A673 (cell line): ENCODE measurements around the gene CIART. TPM values are rescaled to one million over a fixed set of nuclear protein-coding genes. Genes with fewer than 3 reads are reported as not detected.
"Not testable (repeated sequence)": the region's sequence is repeated elsewhere in the genome, so short reads cannot be mapped to it uniquely, and the experiment has no call there.

ENCODE experiments used
- BruUV-seq: library from RNA; stranded (reverse); fragments of 400-500 nt; replicated peaks from 2 replicates; lab custom pipeline; 2021; lab: Mats Ljungman, UMichigan
- CTCF ChIA-PET: fragments of 300-600 bp; sonication (Branson Sonifier 250); formaldehyde crosslinking; loops from one replicate; lab custom pipeline; 2022; ENCODE audit warnings: antibody characterized with exemption; lab: Charles Lee
- POLR2A ChIA-PET: fragments of 300-600 bp; sonication (Branson Sonifier 250); formaldehyde crosslinking; loops from one replicate; lab custom pipeline; 2022; ENCODE audit warnings: antibody characterized with exemption; ENCODE audit not compliant: low non-redundant PET; lab: Charles Lee
- DNase-seq: peaks from one replicate; pipeline ENCODE4 v3.0.0-alpha.2; 2015; ENCODE audit warnings: low spot score
- H3K27ac ChIP-seq: fragments of 200-600 bp; sonication (generic); 2 replicates; pipeline ENCODE4 v1.5.1; 2016; ENCODE audit warnings: mixed run types, low read depth, mild to moderate bottlenecking, mixed read lengths, antibody characterized with exemption, low read length; ENCODE audit not compliant: poor library complexity, severe bottlenecking
- H3K27me3 ChIP-seq: fragments of 200-600 bp; sonication (generic); replicated peaks from 2 replicates; pipeline ENCODE4 v1.6.1; 2017; ENCODE audit warnings: mixed run types, low read depth, mild to moderate bottlenecking, mixed read lengths, antibody characterized with exemption, low read length; ENCODE audit not compliant: insufficient read depth, poor library complexity
- H3K36me3 ChIP-seq: fragments of 200-600 bp; sonication (generic); 2 replicates; pipeline ENCODE4 v1.6.1; 2016; ENCODE audit warnings: mixed run types, mild to moderate bottlenecking, mixed read lengths, antibody characterized with exemption, low read length; ENCODE audit not compliant: insufficient read depth, poor library complexity, severe bottlenecking
- H3K4me1 ChIP-seq: fragments of 200-600 bp; sonication (generic); 2 replicates; pipeline ENCODE4 v1.6.1; 2017; ENCODE audit warnings: mixed run types, mild to moderate bottlenecking, mixed read lengths, antibody characterized with exemption, low read length; ENCODE audit not compliant: insufficient read depth, poor library complexity, severe bottlenecking
- H3K4me3 ChIP-seq: fragments of 200-600 bp; sonication (generic); 2 replicates; pipeline ENCODE4 v1.5.1; 2016; ENCODE audit warnings: low read depth, mixed run types, mild to moderate bottlenecking, mixed read lengths, low read length; ENCODE audit not compliant: poor library complexity, severe bottlenecking
- H3K9me3 ChIP-seq: fragments of 200-600 bp; sonication (generic); 2 replicates; pipeline ENCODE4 v1.6.1; 2016; ENCODE audit warnings: mixed run types, low read depth, mild to moderate bottlenecking, mixed read lengths, antibody characterized with exemption, low read length; ENCODE audit not compliant: poor library complexity, severe bottlenecking
- CTCF ChIP-seq: fragments of 300-800, 200-600 bp; sonication (generic); conservative IDR thresholded peaks from 2 replicates; pipeline ENCODE4 v1.5.1; 2017; ENCODE audit warnings: low read depth, mild to moderate bottlenecking, antibody characterized with exemption, low read length, moderate library complexity, mixed read lengths
- EZH2 ChIP-seq: fragments of 200-600 bp; sonication (generic); IDR thresholded peaks from 2 replicates; pipeline ENCODE4 v1.6.1; 2017; ENCODE audit warnings: borderline replicate concordance, low read depth, mild to moderate bottlenecking, mixed read lengths, antibody characterized with exemption, low read length; ENCODE audit not compliant: poor library complexity, severe bottlenecking
- intact Hi-C: fragments of 100-400 bp; cut with micrococcal nuclease; formaldehyde crosslinking; loops from one replicate; pipeline ENCODE4 v1.10.0; 2022; ENCODE audit not compliant: unreplicated experiment
- total RNA-seq: library from RNA; stranded (reverse); gene quantifications from 2 replicates; pipeline ENCODE4 v1.2.3, GENCODE V29; 2021

The CIART gene
- total RNA-seq, 1 experiment from 2014 or later, result 3.5 TPM

- TSS peak; percentile 1 for BruUV-seq
- Histone ChIP-seq H3K27ac (no peak overlapping the region), H3K27me3 (no peaks in the 10 kb centered on the region), H3K4me1 (no peaks in the 10 kb centered on the region), H3K9me3 (no peaks in the 10 kb centered on the region), H3K36me3 (peaks cover 47% of the 10 kb centered on the region), H3K4me3 (no peak overlapping the region)
- no peak for TF ChIP-seq EZH2
- TF ChIP-seq CTCF, result no peak
- ChIA-PET CTCF (no interaction called here), POLR2A (no interaction called here)
- intact Hi-C loops, result no loop called here
- no peak for DNase-seq
Observed at GRCh38 chr1:150302902-150303301, 20.5 kb downstream of the CIART start.

GRCh38 chr1:150308585-150308984, 26.2 kb downstream of the CIART start:
- DNase-seq, H3K9me3 ChIP-seq, BruUV-seq, H3K4me1 ChIP-seq, H3K27me3 ChIP-seq, CTCF ChIA-PET, POLR2A ChIA-PET, H3K4me3 ChIP-seq, H3K27ac ChIP-seq, intact Hi-C loops: not testable (repeated sequence)
- H3K36me3 ChIP-seq, result peaks cover 19% of the 10 kb centered on the region

- Histone ChIP-seq H3K9me3 (no peaks in the 10 kb centered on the region), H3K27ac (no peak overlapping the region), H3K27me3 (no peaks in the 10 kb centered on the region), H3K36me3 (peaks cover 16% of the 10 kb centered on the region), H3K4me3 (no peak overlapping the region), H3K4me1 (no peaks in the 10 kb centered on the region)
- intact Hi-C loops, result no loop called here
- POLR2A ChIA-PET, result no interaction called here
- DNase-seq, result no peak
- BruUV-seq, result no TSS peak
- TF ChIP-seq EZH2 (no peak), CTCF (no peak)
- CTCF ChIA-PET, result no interaction called here
Observed at GRCh38 chr1:150309758-150310508, 27.6 kb downstream of the CIART start.
